ENCODE data around the gene ADAM12. TPM values are rescaled to one million over a fixed set of nuclear protein-coding genes. Genes with fewer than 3 reads are reported as not detected.
A peak's percentile ranks its signal among the peaks of the same experiment; 100 is the strongest.

ADAM12 gene
- total and polyA plus RNA-seq, 2 experiments from 2014 or later: 0.13 to 0.87 TPM

GRCh38 chr10:126215746-126216631 is 172.3 kb downstream of the ADAM12 start:
- no peaks in the 10 kb centered on the region for H3K79me2 ChIP-seq (replicated peaks; ENCODE audit: insufficient read depth)
- no peak for ATAC-seq

More at GRCh38 chr10:126215746-126216631, 172.3 kb downstream of the ADAM12 start:
- Histone ChIP-seq H3K4me2 (no peak overlapping the region), H3K27ac (ENCODE audit: low read depth) (no peak overlapping the region), H3K4me1 (ENCODE audit: insufficient read depth) (no peaks in the 10 kb centered on the region), H3K36me3 (ENCODE audit: insufficient read depth) (no peaks in the 10 kb centered on the region), H4K20me1 (replicated peaks; ENCODE audit: insufficient read depth) (no peaks in the 10 kb centered on the region), H2AFZ (peak overlapping the region; percentile 58), H3K27me3 (ENCODE audit: insufficient read depth) (no peaks in the 10 kb centered on the region), H3F3A (replicated peaks; ENCODE audit: low read depth) (no peaks in the 10 kb centered on the region), H3K4me3 (no peak overlapping the region), H3K9me2 (ENCODE audit: insufficient read depth) (no peaks in the 10 kb centered on the region)
- peaks cover 12% of the 10 kb centered on the region for H3K27me3 Mint-ChIP-seq (ENCODE audit: insufficient read depth, low read depth, poor library complexity)
- H3K4me1 Mint-ChIP-seq: peaks cover 18% of the 10 kb centered on the region
- DNase-seq (ENCODE audit: low spot score): no peak
- no peak overlapping the region for H3K4me3 Mint-ChIP-seq
- H3K36me3 Mint-ChIP-seq (ENCODE audit: low read depth): no peaks in the 10 kb centered on the region
- no peak overlapping the region for H3K27ac Mint-ChIP-seq
- no peak for TF ChIP-seq REST (IDR thresholded peaks at IDR 0.05; ENCODE audit: unreplicated experiment)
- no peak for TF ChIP-seq JUNB (IDR thresholded peaks at IDR 0.05; ENCODE audit: unreplicated experiment)
- TF ChIP-seq NANOG (IDR thresholded peaks at IDR 0.05; ENCODE audit: borderline replicate concordance): no peak
- no peak for TF ChIP-seq ZNF114 (CRISPR knock-in tag; IDR thresholded peaks at IDR 0.05)
- no peak for TF ChIP-seq STAT1 (IDR thresholded peaks at IDR 0.05; ENCODE audit: unreplicated experiment)
- no peak for TF ChIP-seq POLR2AphosphoS5 (IDR thresholded peaks at IDR 0.05; ENCODE audit: low read depth)
- TF ChIP-seq, protein P1, sequence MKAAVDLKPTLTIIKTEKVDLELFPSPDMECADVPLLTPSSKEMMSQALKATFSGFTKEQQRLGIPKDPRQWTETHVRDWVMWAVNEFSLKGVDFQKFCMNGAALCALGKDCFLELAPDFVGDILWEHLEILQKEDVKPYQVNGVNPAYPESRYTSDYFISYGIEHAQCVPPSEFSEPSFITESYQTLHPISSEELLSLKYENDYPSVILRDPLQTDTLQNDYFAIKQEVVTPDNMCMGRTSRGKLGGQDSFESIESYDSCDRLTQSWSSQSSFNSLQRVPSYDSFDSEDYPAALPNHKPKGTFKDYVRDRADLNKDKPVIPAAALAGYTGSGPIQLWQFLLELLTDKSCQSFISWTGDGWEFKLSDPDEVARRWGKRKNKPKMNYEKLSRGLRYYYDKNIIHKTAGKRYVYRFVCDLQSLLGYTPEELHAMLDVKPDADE (IDR thresholded peaks at IDR 0.05): no peak
- no peak for TF ChIP-seq CTCF (conservative IDR thresholded peaks at IDR 0.05; ENCODE audit: low read depth in 2 of 2)
- TF ChIP-seq EZH2 (IDR thresholded peaks at IDR 0.05; ENCODE audit: low read depth, unreplicated experiment): no peak
- no peak for TF ChIP-seq CREB1 (CRISPR knock-in tag; IDR thresholded peaks at IDR 0.05; ENCODE audit: low read depth)
- TF ChIP-seq ZNF331 (CRISPR knock-in tag; IDR thresholded peaks at IDR 0.05; ENCODE audit: low read depth): no peak
- TF ChIP-seq EZH2phosphoT487 (IDR thresholded peaks at IDR 0.05; ENCODE audit: unreplicated experiment): no peak
- TF ChIP-seq ZNF462 (CRISPR knock-in tag; IDR thresholded peaks at IDR 0.05): no peak
- no peaks in the 10 kb centered on the region; the same call in 2 of the 3 replicates for H3K9me3 Mint-ChIP-seq
